GM23338 (cell line): ENCODE data around the gene PIEZO2.

Experiments used
- CREB1 ChIP-seq: fragments of 250-450 bp; sonication (Bioruptor Pico); IDR thresholded peaks from 2 replicates; pipeline ENCODE4 v1.5.0; 2020; ENCODE audit warnings: low read depth, mild to moderate bottlenecking, moderate library complexity
- CTCF ChIP-seq, 2 experiments: fragments of 200-600 bp in 1 of 2; sonication (generic) in 1 of 2; conservative IDR thresholded peaks; 2 replicates each; pipeline versions ENCODE4 v1.5.1 to v1.6.1; 2016 to 2017; ENCODE audit warnings: antibody characterized with exemption in 2 of 2, low read depth in 2 of 2, mild to moderate bottlenecking in 2 of 2, moderate library complexity in 1 of 2
- ETS1 ChIP-seq: IDR thresholded peaks from 2 replicates; pipeline ENCODE4 v1.6.1; 2016; ENCODE audit warnings: antibody characterized with exemption
- EZH2 ChIP-seq: fragments of 200-600 bp; sonication (generic); IDR thresholded peaks from one replicate; pipeline ENCODE4 v1.8.0; 2017; ENCODE audit warnings: antibody characterized with exemption, mild to moderate bottlenecking, low read depth; ENCODE audit not compliant: unreplicated experiment
- EZH2phosphoT487 ChIP-seq: fragments of 200-600 bp; sonication (generic); IDR thresholded peaks from one replicate; pipeline ENCODE4 v1.8.1; 2018; ENCODE audit warnings: antibody characterized with exemption; ENCODE audit not compliant: unreplicated experiment
- JUNB ChIP-seq: IDR thresholded peaks from one replicate; pipeline ENCODE4 v1.6.1; 2016; ENCODE audit warnings: antibody characterized with exemption; ENCODE audit not compliant: unreplicated experiment
- NANOG ChIP-seq: IDR thresholded peaks from 2 replicates; pipeline ENCODE4 v1.6.1; 2016; ENCODE audit warnings: antibody characterized with exemption, borderline replicate concordance
- POLR2AphosphoS5 ChIP-seq: IDR thresholded peaks from 2 replicates; pipeline ENCODE4 v1.6.1; 2016; ENCODE audit warnings: antibody characterized with exemption, low read depth
- REST ChIP-seq: IDR thresholded peaks from one replicate; pipeline ENCODE4 v1.6.1; 2018; ENCODE audit warnings: antibody characterized with exemption; ENCODE audit not compliant: unreplicated experiment
- STAT1 ChIP-seq: IDR thresholded peaks from one replicate; pipeline ENCODE4 v1.6.1; 2016; ENCODE audit warnings: antibody characterized with exemption; ENCODE audit not compliant: unreplicated experiment
- ZNF114 ChIP-seq: fragments of 250-450 bp; sonication (Bioruptor Pico); IDR thresholded peaks from 2 replicates; pipeline ENCODE4 v1.5.0; 2020; ENCODE audit warnings: mild to moderate bottlenecking, moderate library complexity
- ZNF331 ChIP-seq: fragments of 250-450 bp; sonication (Bioruptor Pico); IDR thresholded peaks from 2 replicates; pipeline ENCODE4 v1.5.0; 2020; ENCODE audit warnings: low read depth, mild to moderate bottlenecking, moderate library complexity
- ZNF462 ChIP-seq: fragments of 250-450 bp; sonication (Bioruptor Pico); IDR thresholded peaks from 2 replicates; pipeline ENCODE4 v1.5.0; 2020; ENCODE audit warnings: mild to moderate bottlenecking, moderate library complexity

- TF ChIP-seq CTCF (conservative IDR thresholded peaks at IDR 0.05; ENCODE audit: low read depth in 2 of 2) (no peak), EZH2 (no peak), ZNF331 (CRISPR knock-in tag) (no peak), CREB1 (no peak), POLR2AphosphoS5 (no peak), EZH2phosphoT487 (no peak), REST (no peak), ETS1 (no peak), JUNB (no peak), STAT1 (no peak), ZNF462 (no peak), NANOG (no peak), ZNF114 (CRISPR knock-in tag) (no peak)
These were observed 425.9 kb downstream of the PIEZO2 start for GRCh38 chr18:10723496-10723895.
